ENCODE measurements around the gene RGS19.

GRCh38 chr20:64024141-64024990, 55.0 kb downstream of the RGS19 start:
- TF ChIP-seq EZH2 (IDR thresholded peaks at IDR 0.05) (no peak), CTCF (IDR thresholded peaks at IDR 0.05) (no peak), EZH2phosphoT487 (IDR thresholded peaks at IDR 0.05) (no peak)
